Mesendoderm (in vitro differentiated cells): ENCODE data around the gene SH3BP5. TPM values are rescaled to one million over a fixed set of nuclear protein-coding genes. Genes with fewer than 3 reads are reported as not detected.

Experiments used
- DNase-seq: peaks from one replicate; pipeline ENCODE4 v3.0.0; 2013
- H2AK5ac ChIP-seq: 2 replicates; pipeline ENCODE4 v1.6.1; 2013; ENCODE audit warnings: low read length, inconsistent platforms
- H2BK120ac ChIP-seq: 2 replicates; pipeline ENCODE4 v1.6.1; 2013; ENCODE audit warnings: low read depth, mild to moderate bottlenecking, low read length, moderate library complexity, mixed read lengths
- H2BK15ac ChIP-seq: replicated peaks from 2 replicates; pipeline ENCODE4 v1.6.1; 2013; ENCODE audit warnings: low read depth, mild to moderate bottlenecking, moderate library complexity
- H2BK5ac ChIP-seq: 2 replicates; pipeline ENCODE4 v1.6.1; 2013; ENCODE audit warnings: low read length, inconsistent platforms
- H3K18ac ChIP-seq: 2 replicates; pipeline ENCODE4 v1.6.1; 2013; ENCODE audit warnings: mild to moderate bottlenecking, low read length, mixed read lengths
- H3K23ac ChIP-seq: one replicate; pipeline ENCODE4 v1.6.1; 2013; ENCODE audit warnings: low read length
- H3K27ac ChIP-seq: 2 replicates; pipeline ENCODE4 v1.5.1; 2013; ENCODE audit warnings: low read depth, mild to moderate bottlenecking, inconsistent platforms, low read length, moderate library complexity
- H3K27me3 ChIP-seq: 2 replicates; pipeline ENCODE4 v1.6.1; 2013; ENCODE audit warnings: low read length, control low read depth, mild to moderate bottlenecking, inconsistent platforms; ENCODE audit not compliant: insufficient read depth, poor library complexity
- H3K36me3 ChIP-seq: 2 replicates; pipeline ENCODE4 v1.6.1; 2013; ENCODE audit warnings: low read length, inconsistent platforms; ENCODE audit not compliant: control insufficient read depth, insufficient read depth
- H3K4ac ChIP-seq: one replicate; pipeline ENCODE4 v1.6.1; 2013; ENCODE audit warnings: low read depth, mild to moderate bottlenecking, low read length, moderate library complexity
- H3K4me1 ChIP-seq: 2 replicates; pipeline ENCODE4 v1.6.1; 2013; ENCODE audit warnings: low read depth, low read length, inconsistent platforms; ENCODE audit not compliant: control insufficient read depth
- H3K4me2 ChIP-seq: 2 replicates; pipeline ENCODE4 v1.6.1; 2013; ENCODE audit warnings: low read length
- H3K4me3 ChIP-seq: 2 replicates; pipeline ENCODE4 v1.5.1; 2013; ENCODE audit warnings: mild to moderate bottlenecking, low read length
- H3K56ac ChIP-seq: one replicate; pipeline ENCODE4 v1.6.1; 2013; ENCODE audit warnings: low read length
- H3K79me1 ChIP-seq: 2 replicates; pipeline ENCODE4 v1.6.1; 2013; ENCODE audit warnings: low read length, inconsistent platforms
- H3K79me2 ChIP-seq: 2 replicates; pipeline ENCODE4 v1.6.1; 2013; ENCODE audit warnings: mild to moderate bottlenecking, low read length; ENCODE audit not compliant: control insufficient read depth, insufficient read depth
- H3K9ac ChIP-seq: 2 replicates; pipeline ENCODE4 v1.6.1; 2013; ENCODE audit warnings: low read length, inconsistent platforms
- H4K5ac ChIP-seq: one replicate; pipeline ENCODE4 v1.6.1; 2013; ENCODE audit warnings: low read length
- H4K8ac ChIP-seq: one replicate; pipeline ENCODE4 v1.6.1; 2013; ENCODE audit warnings: low read depth, mild to moderate bottlenecking, control low read depth, low read length, moderate library complexity
- WGBS: extraction: QIAGEN DNeasy Blood & Tissue Kit; methylation state at CpG from one replicate; pipeline ENCODE4 v1.1.7; 2013; ENCODE audit warnings: low lambda C conversion rate, missing lambda C conversion rate; ENCODE audit not compliant: insufficient coverage; ENCODE audit errors: extremely low coverage; 5-methylcytosine and 5-hydroxymethylcytosine counted together
- polyA plus RNA-seq, 2 experiments: library from polyadenylated mRNA; stranded (reverse); fragments of 200-250 nt; gene quantifications; one replicate each; pipeline ENCODE4 v1.2.3, GENCODE V29; 2013

Gene SH3BP5
- polyA plus RNA-seq (2013, experiment 1 of 2) = 2.8 TPM
- polyA plus RNA-seq (2013, experiment 2 of 2) = 3.0 TPM

GRCh38 chr3:15332405-15333098, at the start of gene SH3BP5:
SH3BP5 (minus strand) TSS chr3:15332586; CDS start chr3:15332408, 178 bp downstream.
- Histone ChIP-seq H3K27me3 (no peaks in the 10 kb centered on the region), H4K8ac (no peak within 1 kb of the TSS), H2BK120ac (no peak within 1 kb of the TSS), H2AK5ac (no peak within 1 kb of the TSS), H3K79me2 (no peaks in the 10 kb centered on the region), H3K4me3 (peak within 1 kb of the TSS; percentile 59), H4K5ac (no peak within 1 kb of the TSS), H3K27ac (no peak within 1 kb of the TSS), H3K4me2 (peak within 1 kb of the TSS; percentile 87), H3K9ac (peak within 1 kb of the TSS; percentile 81), H2BK15ac (no peak within 1 kb of the TSS), H3K36me3 (no peaks in the 10 kb centered on the region), H3K18ac (peak within 1 kb of the TSS; percentile 34), H2BK5ac (no peak within 1 kb of the TSS), H3K79me1 (no peaks in the 10 kb centered on the region), H3K23ac (peak within 1 kb of the TSS; percentile 97), H3K4me1 (peaks cover 2% of the 10 kb centered on the region), H3K56ac (peak within 1 kb of the TSS; percentile 91), H3K4ac (no peak within 1 kb of the TSS)
- peak; percentile 89 for DNase-seq
- no CpG with 5 or more reads among the region's 66 CpGs for WGBS

- no peak overlapping the region for H2AK5ac ChIP-seq
- H3K4me3 ChIP-seq = no peak overlapping the region
- H3K23ac ChIP-seq = no peak overlapping the region
- no peak overlapping the region for H3K56ac ChIP-seq
- H4K8ac ChIP-seq = no peak overlapping the region
- H3K36me3 ChIP-seq = no peaks in the 10 kb centered on the region
- H4K5ac ChIP-seq = no peak overlapping the region
- no peak overlapping the region for H2BK15ac ChIP-seq
- H3K4me1 ChIP-seq = no peaks in the 10 kb centered on the region
- H3K27me3 ChIP-seq = no peaks in the 10 kb centered on the region
- no peak overlapping the region for H3K9ac ChIP-seq
- WGBS = no CpG with 5 or more reads among the region's 6 CpGs
- H3K79me2 ChIP-seq = no peaks in the 10 kb centered on the region
- H2BK120ac ChIP-seq = no peak overlapping the region
- no peak overlapping the region for H3K18ac ChIP-seq
- DNase-seq = no peak
- no peak overlapping the region for H3K27ac ChIP-seq
- no peak overlapping the region for H2BK5ac ChIP-seq
- H3K4me2 ChIP-seq = no peak overlapping the region
- H3K4ac ChIP-seq = no peak overlapping the region
- H3K79me1 ChIP-seq = no peaks in the 10 kb centered on the region
Observed at GRCh38 chr3:15380980-15381890, 48.8 kb upstream of the SH3BP5 start.

GRCh38 chr3:15377961-15378791, 45.8 kb upstream of the SH3BP5 start:
- no peak overlapping the region for H2BK15ac ChIP-seq
- no peak overlapping the region for H3K27ac ChIP-seq
- no peak overlapping the region for H3K4ac ChIP-seq
- H3K36me3 ChIP-seq = no peaks in the 10 kb centered on the region
- H3K79me2 ChIP-seq = no peaks in the 10 kb centered on the region
- peak overlapping the region; percentile 94 for H4K8ac ChIP-seq
- H3K4me1 ChIP-seq = no peaks in the 10 kb centered on the region
- peak overlapping the region; percentile 54 for H3K18ac ChIP-seq
- no peak overlapping the region for H2BK120ac ChIP-seq
- no peak overlapping the region for H3K4me2 ChIP-seq
- no peaks in the 10 kb centered on the region for H3K27me3 ChIP-seq
- DNase-seq = peak; percentile 98
- no CpG with 5 or more reads among the region's 16 CpGs for WGBS
- H2BK5ac ChIP-seq = no peak overlapping the region
- no peaks in the 10 kb centered on the region for H3K79me1 ChIP-seq
- no peak overlapping the region for H2AK5ac ChIP-seq
- peak overlapping the region; percentile 61 for H4K5ac ChIP-seq
- H3K9ac ChIP-seq = no peak overlapping the region
- no peak overlapping the region for H3K4me3 ChIP-seq
- no peak overlapping the region for H3K23ac ChIP-seq
- H3K56ac ChIP-seq = no peak overlapping the region

- Histone ChIP-seq H2BK5ac (no peak overlapping the region), H3K23ac (no peak overlapping the region), H2AK5ac (no peak overlapping the region), H3K79me1 (no peaks in the 10 kb centered on the region), H3K56ac (no peak overlapping the region), H3K27me3 (no peaks in the 10 kb centered on the region), H3K27ac (no peak overlapping the region), H3K4me1 (no peaks in the 10 kb centered on the region), H2BK120ac (no peak overlapping the region), H4K5ac (no peak overlapping the region), H3K4ac (no peak overlapping the region), H3K4me2 (no peak overlapping the region), H4K8ac (no peak overlapping the region), H3K36me3 (no peaks in the 10 kb centered on the region), H3K9ac (no peak overlapping the region), H3K79me2 (no peaks in the 10 kb centered on the region), H3K4me3 (no peak overlapping the region), H2BK15ac (no peak overlapping the region), H3K18ac (no peak overlapping the region)
- no CpG with 5 or more reads among the region's 22 CpGs for WGBS
- no peak for DNase-seq
Observed at GRCh38 chr3:15375461-15376000, 43.1 kb upstream of the SH3BP5 start.

GRCh38 chr3:15372918-15373317, 40.5 kb upstream of the SH3BP5 start:
- H4K8ac ChIP-seq = no peak overlapping the region
- H3K4ac ChIP-seq = no peak overlapping the region
- no CpG with 5 or more reads among the region's 4 CpGs for WGBS
- no peak overlapping the region for H3K9ac ChIP-seq
- H3K23ac ChIP-seq = no peak overlapping the region
- no peak overlapping the region for H2BK5ac ChIP-seq
- no peaks in the 10 kb centered on the region for H3K4me1 ChIP-seq
- H3K79me2 ChIP-seq = no peaks in the 10 kb centered on the region
- H2AK5ac ChIP-seq = no peak overlapping the region
- no peak overlapping the region for H3K18ac ChIP-seq
- no peaks in the 10 kb centered on the region for H3K79me1 ChIP-seq
- H3K56ac ChIP-seq = no peak overlapping the region
- H2BK120ac ChIP-seq = no peak overlapping the region
- H4K5ac ChIP-seq = no peak overlapping the region
- no peak overlapping the region for H2BK15ac ChIP-seq
- H3K4me2 ChIP-seq = no peak overlapping the region
- H3K4me3 ChIP-seq = no peak overlapping the region
- no peak overlapping the region for H3K27ac ChIP-seq
- DNase-seq = no peak
- H3K27me3 ChIP-seq = no peaks in the 10 kb centered on the region
- no peaks in the 10 kb centered on the region for H3K36me3 ChIP-seq
